HEK293 (cell line): ENCODE results near the gene MGMT.

Experiments
- CTCF ChIA-PET: fragments of 350-600 bp; formaldehyde crosslinking; extraction: SDS; loops from one replicate; lab custom pipeline; 2021; ENCODE audit warnings: antibody characterized with exemption; lab: Yijun Ruan, JAX
- POLR2A ChIA-PET: fragments of 300-600 bp; formaldehyde crosslinking; extraction: SDS; loops from one replicate; lab custom pipeline; 2020; ENCODE audit warnings: antibody characterized with exemption, inconsistent platforms; lab: Yijun Ruan, JAX
- H3K27ac ChIP-seq: fragments of 200-500 bp; sonication (Bioruptor generic); 2 replicates; pipeline ENCODE4 v1.5.1; 2014; ENCODE audit warnings: low read depth, low read length, control low read depth, inconsistent platforms; ENCODE audit errors: extremely low read depth
- H3K36me3 ChIP-seq, 2 experiments: fragments of 200-500 bp in 1 of 2; sonication (Bioruptor generic) in 1 of 2; 1 replicate in 1 of 2; 2 replicates in 1 of 2; pipeline ENCODE4 v1.5.1; 2014 to 2017; ENCODE audit warnings: inconsistent platforms in 2 of 2, low read length in 2 of 2; ENCODE audit not compliant: control insufficient read depth in 2 of 2, insufficient read depth in 1 of 2
- H3K4me1 ChIP-seq: fragments of 200-500 bp; sonication (Bioruptor generic); 2 replicates; pipeline ENCODE4 v1.5.1; 2014; ENCODE audit warnings: mild to moderate bottlenecking, low read length, inconsistent platforms; ENCODE audit not compliant: control insufficient read depth, insufficient read depth
- H3K4me3 ChIP-seq: 2 replicates; pipeline ENCODE4 v1.5.1; 2011; ENCODE audit warnings: low read depth, mild to moderate bottlenecking, control low read depth, low read length, moderate library complexity
- H3K9me3 ChIP-seq: fragments of 200-500 bp; sonication (Bioruptor generic); 2 replicates; pipeline ENCODE4 v1.5.1; 2014; ENCODE audit warnings: low read depth, low read length, inconsistent platforms; ENCODE audit not compliant: control insufficient read depth, insufficient read depth
- BCL6B ChIP-seq: fragments of 450-650 bp; formaldehyde crosslinking; IDR thresholded peaks from 2 replicates; pipeline ENCODE4 v1.5.1; 2017; ENCODE audit warnings: missing biosample characterization, missing genetic modification characterization
- KLF1 ChIP-seq: fragments of 450-650 bp; formaldehyde crosslinking; IDR thresholded peaks from 2 replicates; pipeline ENCODE4 v1.5.1; 2016; ENCODE audit warnings: missing biosample characterization, missing genetic modification characterization
- KLF7 ChIP-seq: fragments of 450-650 bp; formaldehyde crosslinking; IDR thresholded peaks from 2 replicates; pipeline ENCODE4 v1.5.1; 2016; ENCODE audit warnings: missing biosample characterization, missing genetic modification characterization, borderline replicate concordance
- KLF8 ChIP-seq: fragments of 450-650 bp; formaldehyde crosslinking; IDR thresholded peaks from 2 replicates; pipeline ENCODE4 v1.5.1; 2016; ENCODE audit warnings: missing biosample characterization, missing genetic modification characterization
- SALL2 ChIP-seq: fragments of 450-650 bp; formaldehyde crosslinking; IDR thresholded peaks from 2 replicates; pipeline ENCODE4 v1.5.0; 2017; ENCODE audit warnings: missing biosample characterization, mild to moderate bottlenecking, missing genetic modification characterization, borderline replicate concordance
- YY1 ChIP-seq: fragments of 450-650 bp; formaldehyde crosslinking; IDR thresholded peaks from 2 replicates; pipeline ENCODE4 v1.5.1; 2018; ENCODE audit warnings: missing biosample characterization, missing genetic modification characterization
- ZNF132 ChIP-seq: fragments of 450-650 bp; formaldehyde crosslinking; IDR thresholded peaks from 2 replicates; pipeline ENCODE4 v1.5.1; 2017; ENCODE audit warnings: missing biosample characterization, missing genetic modification characterization, borderline replicate concordance
- ZNF155 ChIP-seq: fragments of 450-650 bp; formaldehyde crosslinking; IDR thresholded peaks from 2 replicates; pipeline ENCODE4 v1.5.1; 2016; ENCODE audit warnings: missing biosample characterization, missing genetic modification characterization
- ZNF169 ChIP-seq: fragments of 450-650 bp; formaldehyde crosslinking; IDR thresholded peaks from 2 replicates; pipeline ENCODE4 v1.5.1; 2016; ENCODE audit warnings: missing biosample characterization, missing genetic modification characterization
- ZNF19 ChIP-seq: fragments of 450-650 bp; formaldehyde crosslinking; IDR thresholded peaks from 2 replicates; pipeline ENCODE4; 2016; ENCODE audit warnings: missing biosample characterization, missing genetic modification characterization, low read depth
- ZNF211 ChIP-seq: fragments of 450-650 bp; formaldehyde crosslinking; IDR thresholded peaks from 2 replicates; pipeline ENCODE4 v1.5.1; 2016; ENCODE audit warnings: low read depth, missing biosample characterization, missing genetic modification characterization
- ZNF24 ChIP-seq: fragments of 450-650 bp; formaldehyde crosslinking; IDR thresholded peaks from 2 replicates; pipeline ENCODE4 v1.5.1; 2016; ENCODE audit warnings: missing biosample characterization, missing genetic modification characterization
- ZNF266 ChIP-seq: fragments of 450-650 bp; formaldehyde crosslinking; IDR thresholded peaks from 2 replicates; pipeline ENCODE4 v1.5.1; 2016; ENCODE audit warnings: missing biosample characterization, missing genetic modification characterization, low read depth
- ZNF274 ChIP-seq, 2 experiments: fragments of 200-500 bp in 1 of 2; fragments of 450-650 bp in 1 of 2; sonication (Bioruptor generic) in 1 of 2; formaldehyde crosslinking in 1 of 2; IDR thresholded peaks; 2 replicates each; pipeline versions ENCODE4 v1.5.1 to v1.6.1; 2014 to 2016; ENCODE audit warnings: borderline replicate concordance in 1 of 2, inconsistent platforms in 1 of 2, low read length in 1 of 2, missing biosample characterization in 1 of 2, missing genetic modification characterization in 1 of 2
- ZNF362 ChIP-seq: fragments of 450-650 bp; formaldehyde crosslinking; IDR thresholded peaks from 2 replicates; pipeline ENCODE4 v1.5.1; 2016; ENCODE audit warnings: missing biosample characterization, missing genetic modification characterization
- ZNF404 ChIP-seq: fragments of 450-650 bp; formaldehyde crosslinking; IDR thresholded peaks from 2 replicates; pipeline ENCODE4 v1.5.1; 2017; ENCODE audit warnings: missing biosample characterization, missing genetic modification characterization
- ZNF529 ChIP-seq: fragments of 450-650 bp; formaldehyde crosslinking; IDR thresholded peaks from 2 replicates; pipeline ENCODE4 v1.5.1; 2017; ENCODE audit warnings: missing genetic modification characterization, missing biosample characterization; ENCODE audit not compliant: insufficient replicate concordance
- ZNF623 ChIP-seq: fragments of 450-650 bp; formaldehyde crosslinking; IDR thresholded peaks from 2 replicates; pipeline ENCODE4 v1.5.1; 2016; ENCODE audit warnings: missing biosample characterization, missing genetic modification characterization
- ZNF768 ChIP-seq: fragments of 450-650 bp; formaldehyde crosslinking; IDR thresholded peaks from 2 replicates; pipeline ENCODE4 v1.5.1; 2018; ENCODE audit warnings: missing biosample characterization, mild to moderate bottlenecking, missing genetic modification characterization
- ZNF791 ChIP-seq: fragments of 450-650 bp; formaldehyde crosslinking; IDR thresholded peaks from 2 replicates; pipeline ENCODE4 v1.5.1; 2016; ENCODE audit warnings: missing biosample characterization, missing genetic modification characterization
- ZNF830 ChIP-seq: fragments of 450-650 bp; IDR thresholded peaks from 2 replicates; pipeline ENCODE4 v1.5.0; 2018; ENCODE audit warnings: missing biosample characterization, missing genetic modification characterization, low read depth, mild to moderate bottlenecking, moderate library complexity
- ZSCAN23 ChIP-seq: fragments of 450-650 bp; formaldehyde crosslinking; IDR thresholded peaks from 2 replicates; pipeline ENCODE4 v1.5.1; 2016; ENCODE audit warnings: missing biosample characterization, missing genetic modification characterization
- TF ChIP-seq, protein P1 (sequence below): fragments of 450-650 bp; formaldehyde crosslinking; IDR thresholded peaks from 2 replicates; pipeline ENCODE4 v1.5.1; 2016; ENCODE audit warnings: missing biosample characterization, missing genetic modification characterization, borderline replicate concordance
- TF ChIP-seq, protein P2 (sequence below): fragments of 450-650 bp; formaldehyde crosslinking; IDR thresholded peaks from 2 replicates; pipeline ENCODE4 v1.5.1; 2016; ENCODE audit warnings: missing biosample characterization, missing genetic modification characterization
- TF ChIP-seq, protein P3 (sequence below): fragments of 450-650 bp; formaldehyde crosslinking; IDR thresholded peaks from 2 replicates; pipeline ENCODE4; 2016; ENCODE audit warnings: missing biosample characterization, missing genetic modification characterization
- TF ChIP-seq, protein P4 (sequence below): fragments of 450-650 bp; formaldehyde crosslinking; optimal IDR thresholded peaks from 2 replicates; pipeline ENCODE3; 2016; ENCODE audit warnings: missing biosample characterization, mild to moderate bottlenecking, missing genetic modification characterization

Gene MGMT

DNA sequence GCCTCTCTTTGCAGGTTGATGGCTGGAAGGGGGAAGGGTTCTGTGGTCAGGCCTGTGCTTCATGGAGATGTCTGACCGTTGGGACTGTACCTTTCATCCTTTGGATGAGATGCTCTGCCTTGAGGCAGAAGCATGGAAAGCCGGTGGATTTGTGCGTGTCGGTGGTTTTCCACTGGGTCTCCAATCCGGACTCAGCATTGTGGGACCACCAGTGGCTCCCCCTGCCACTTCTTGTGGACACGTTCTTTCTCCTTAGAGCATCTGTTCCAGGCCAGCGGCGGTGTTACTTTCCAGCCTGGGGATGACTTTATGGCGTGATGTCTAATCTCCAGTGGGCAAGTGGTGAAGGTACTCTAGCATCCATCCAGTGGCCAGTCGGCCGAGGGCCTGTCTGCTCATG lies 178.4 kb downstream of the MGMT start:
- no peaks in the 10 kb centered on the region for H3K36me3 ChIP-seq
- no peak overlapping the region for H3K4me3 ChIP-seq
- no peaks in the 10 kb centered on the region for H3K4me1 ChIP-seq
- TF ChIP-seq, protein P1, sequence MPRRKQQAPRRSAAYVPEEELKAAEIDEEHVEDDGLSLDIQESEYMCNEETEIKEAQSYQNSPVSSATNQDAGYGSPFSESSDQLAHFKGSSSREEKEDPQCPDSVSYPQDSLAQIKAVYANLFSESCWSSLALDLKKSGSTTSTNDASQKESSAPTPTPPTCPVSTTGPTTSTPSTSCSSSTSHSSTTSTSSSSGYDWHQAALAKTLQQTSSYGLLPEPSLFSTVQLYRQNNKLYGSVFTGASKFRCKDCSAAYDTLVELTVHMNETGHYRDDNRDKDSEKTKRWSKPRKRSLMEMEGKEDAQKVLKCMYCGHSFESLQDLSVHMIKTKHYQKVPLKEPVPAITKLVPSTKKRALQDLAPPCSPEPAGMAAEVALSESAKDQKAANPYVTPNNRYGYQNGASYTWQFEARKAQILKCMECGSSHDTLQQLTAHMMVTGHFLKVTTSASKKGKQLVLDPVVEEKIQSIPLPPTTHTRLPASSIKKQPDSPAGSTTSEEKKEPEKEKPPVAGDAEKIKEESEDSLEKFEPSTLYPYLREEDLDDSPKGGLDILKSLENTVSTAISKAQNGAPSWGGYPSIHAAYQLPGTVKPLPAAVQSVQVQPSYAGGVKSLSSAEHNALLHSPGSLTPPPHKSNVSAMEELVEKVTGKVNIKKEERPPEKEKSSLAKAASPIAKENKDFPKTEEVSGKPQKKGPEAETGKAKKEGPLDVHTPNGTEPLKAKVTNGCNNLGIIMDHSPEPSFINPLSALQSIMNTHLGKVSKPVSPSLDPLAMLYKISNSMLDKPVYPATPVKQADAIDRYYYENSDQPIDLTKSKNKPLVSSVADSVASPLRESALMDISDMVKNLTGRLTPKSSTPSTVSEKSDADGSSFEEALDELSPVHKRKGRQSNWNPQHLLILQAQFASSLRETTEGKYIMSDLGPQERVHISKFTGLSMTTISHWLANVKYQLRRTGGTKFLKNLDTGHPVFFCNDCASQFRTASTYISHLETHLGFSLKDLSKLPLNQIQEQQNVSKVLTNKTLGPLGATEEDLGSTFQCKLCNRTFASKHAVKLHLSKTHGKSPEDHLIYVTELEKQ (tag by site-specific recombination) = no peak
- no peak for TF ChIP-seq KLF7
- TF ChIP-seq, protein P2, sequence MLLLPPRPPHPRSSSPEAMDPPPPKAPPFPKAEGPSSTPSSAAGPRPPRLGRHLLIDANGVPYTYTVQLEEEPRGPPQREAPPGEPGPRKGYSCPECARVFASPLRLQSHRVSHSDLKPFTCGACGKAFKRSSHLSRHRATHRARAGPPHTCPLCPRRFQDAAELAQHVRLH (tag by site-specific recombination) = no peak
- TF ChIP-seq SALL2 (tag by site-specific recombination) = no peak
- TF ChIP-seq ZNF24 = no peak
- TF ChIP-seq KLF1 (tag by site-specific recombination) = no peak
- TF ChIP-seq, protein P3, sequence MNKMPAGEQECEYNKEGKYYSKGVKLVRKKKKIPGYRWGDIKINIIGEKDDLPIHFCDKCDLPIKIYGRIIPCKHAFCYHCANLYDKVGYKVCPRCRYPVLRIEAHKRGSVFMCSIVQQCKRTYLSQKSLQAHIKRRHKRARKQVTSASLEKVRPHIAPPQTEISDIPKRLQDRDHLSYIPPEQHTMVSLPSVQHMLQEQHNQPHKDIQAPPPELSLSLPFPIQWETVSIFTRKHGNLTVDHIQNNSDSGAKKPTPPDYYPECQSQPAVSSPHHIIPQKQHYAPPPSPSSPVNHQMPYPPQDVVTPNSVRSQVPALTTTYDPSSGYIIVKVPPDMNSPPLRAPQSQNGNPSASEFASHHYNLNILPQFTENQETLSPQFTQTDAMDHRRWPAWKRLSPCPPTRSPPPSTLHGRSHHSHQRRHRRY (tag by site-specific recombination) = no peak
- no peak for TF ChIP-seq ZNF132 (tag by site-specific recombination)
- no peak for TF ChIP-seq ZNF791 (tag by site-specific recombination)
- TF ChIP-seq BCL6B (tag by site-specific recombination) = no peak
- no peak for TF ChIP-seq ZNF623
- no peak for TF ChIP-seq ZNF768
- no peak for TF ChIP-seq YY1
- H3K27ac ChIP-seq = no peak overlapping the region
- POLR2A ChIA-PET = no interaction called here
- H3K9me3 ChIP-seq = no peaks in the 10 kb centered on the region
- CTCF ChIA-PET = no interaction called here

- CTCF ChIA-PET = interaction anchor here (1.2 to 1.3 kb wide), 2 partner anchors 11 to 615 kb away, joined by 3 to 4 read pairs; no protein-coding TSS in a partner anchor
- TF ChIP-seq ZNF362 (no peak), ZNF266 (tag by site-specific recombination) (no peak), ZNF404 (no peak), ZNF169 (tag by site-specific recombination) (no peak), ZNF274 (IDR thresholded peaks at IDR 0.05; ENCODE audit: low read length) (no peak), ZNF274 (tag by site-specific recombination; IDR thresholded peaks at IDR 0.05; ENCODE audit: borderline replicate concordance) (no peak), ZNF19 (tag by site-specific recombination) (no peak), ZNF211 (tag by site-specific recombination) (no peak), ZSCAN23 (no peak), KLF8 (tag by site-specific recombination) (no peak), ZNF830 (tag by site-specific recombination) (no peak), ZNF529 (tag by site-specific recombination) (no peak), SALL2 (tag by site-specific recombination) (no peak), ZNF155 (tag by site-specific recombination) (no peak)
- TF ChIP-seq, protein P4, sequence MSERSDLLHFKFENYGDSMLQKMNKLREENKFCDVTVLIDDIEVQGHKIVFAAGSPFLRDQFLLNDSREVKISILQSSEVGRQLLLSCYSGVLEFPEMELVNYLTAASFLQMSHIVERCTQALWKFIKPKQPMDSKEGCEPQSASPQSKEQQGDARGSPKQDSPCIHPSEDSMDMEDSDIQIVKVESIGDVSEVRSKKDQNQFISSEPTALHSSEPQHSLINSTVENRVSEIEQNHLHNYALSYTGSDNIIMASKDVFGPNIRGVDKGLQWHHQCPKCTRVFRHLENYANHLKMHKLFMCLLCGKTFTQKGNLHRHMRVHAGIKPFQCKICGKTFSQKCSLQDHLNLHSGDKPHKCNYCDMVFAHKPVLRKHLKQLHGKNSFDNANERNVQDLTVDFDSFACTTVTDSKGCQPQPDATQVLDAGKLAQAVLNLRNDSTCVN (tag by site-specific recombination) = no peak
- TF ChIP-seq, protein P2 (tag by site-specific recombination) = no peak
- no peak overlapping the region for H3K4me3 ChIP-seq
- POLR2A ChIA-PET = no interaction called here
- no peak overlapping the region for H3K27ac ChIP-seq
- no peaks in the 10 kb centered on the region for H3K4me1 ChIP-seq
- no peaks in the 10 kb centered on the region for H3K9me3 ChIP-seq
- H3K36me3 ChIP-seq = no peaks in the 10 kb centered on the region
Measured at GRCh38 chr10:129646973-129647372, 179.9 kb downstream of the MGMT start.
